Dermis microvascular lymphatic vessel endothelial cell (primary cell): ENCODE measurements around the gene CBARP. TPM values are rescaled to one million over a fixed set of nuclear protein-coding genes. Genes with fewer than 3 reads are reported as not detected.
A peak's percentile ranks its signal among the peaks of the same experiment; 100 is the strongest.

Source experiments
- DNase-seq, 2 donors: peaks; one replicate each; pipeline versions ENCODE4 v3.0.0 to v3.0.0-alpha.2; 2010; ENCODE audit warnings: low read depth in 2 of 2
- total RNA-seq: library from RNA; depleted of rRNA; stranded (reverse); fragments of >200 nt; gene quantifications from 2 replicates; pipeline ENCODE4 v1.2.1, GENCODE V29; 2014

The CBARP gene, protein sequence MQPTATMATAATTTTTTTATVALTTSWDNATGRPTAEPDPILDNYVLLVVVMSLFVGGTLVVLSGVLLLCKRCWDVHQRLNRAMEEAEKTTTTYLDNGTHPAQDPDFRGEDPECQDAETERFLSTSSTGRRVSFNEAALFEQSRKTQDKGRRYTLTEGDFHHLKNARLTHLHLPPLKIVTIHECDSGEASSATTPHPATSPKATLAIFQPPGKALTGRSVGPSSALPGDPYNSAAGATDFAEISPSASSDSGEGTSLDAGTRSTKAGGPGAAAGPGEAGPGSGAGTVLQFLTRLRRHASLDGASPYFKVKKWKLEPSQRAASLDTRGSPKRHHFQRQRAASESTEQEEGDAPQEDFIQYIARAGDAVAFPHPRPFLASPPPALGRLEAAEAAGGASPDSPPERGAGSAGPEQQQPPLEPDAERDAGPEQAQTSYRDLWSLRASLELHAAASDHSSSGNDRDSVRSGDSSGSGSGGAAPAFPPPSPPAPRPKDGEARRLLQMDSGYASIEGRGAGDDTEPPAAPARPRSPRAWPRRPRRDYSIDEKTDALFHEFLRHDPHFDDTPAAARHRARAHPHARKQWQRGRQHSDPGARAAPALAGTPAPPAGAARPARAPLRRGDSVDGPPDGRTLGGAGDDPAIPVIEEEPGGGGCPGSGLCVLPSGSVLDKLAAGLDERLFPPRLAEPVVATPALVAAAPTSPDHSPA
- total RNA-seq: 0.64 and 1.9 TPM in 2 replicates

DNA sequence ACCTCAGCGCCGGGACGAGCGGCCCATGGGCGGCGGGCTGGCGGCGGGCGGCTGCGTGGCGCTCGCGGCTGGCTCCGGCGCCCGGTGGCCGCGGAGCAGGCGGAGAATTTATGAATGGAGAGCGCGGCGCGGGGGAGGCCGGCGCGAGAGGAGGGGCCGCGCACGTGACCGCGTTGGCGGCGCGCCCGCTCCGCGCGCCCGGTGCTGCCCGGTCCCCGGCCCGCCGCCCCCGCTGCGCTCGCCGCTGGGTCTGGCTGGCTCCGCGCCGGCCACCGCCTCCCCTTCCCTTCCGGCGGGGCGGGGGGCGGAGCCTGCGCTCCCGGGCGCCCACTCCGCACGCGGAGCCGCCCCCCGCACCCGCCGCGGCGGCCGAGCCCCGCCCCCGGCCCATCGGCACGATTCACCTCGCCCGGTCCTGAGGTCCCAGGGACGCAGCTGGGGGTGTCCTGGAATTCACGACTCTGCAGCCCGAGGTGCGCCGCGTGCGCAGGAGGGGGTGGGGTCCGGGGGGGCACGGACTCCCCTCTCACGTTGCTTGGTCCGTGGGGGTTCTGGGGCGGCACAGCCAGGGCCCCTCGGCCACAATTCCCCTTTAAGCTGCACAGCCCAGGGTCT, at the start of gene CBARP:
Gene CBARP (minus strand): TSS at position 252 of the 615 bp plus-strand sequence. CDS start 1,905 bp downstream, outside the sequence.
- peak in 1 of 2 donors; percentile 41 for DNase-seq

DNA sequence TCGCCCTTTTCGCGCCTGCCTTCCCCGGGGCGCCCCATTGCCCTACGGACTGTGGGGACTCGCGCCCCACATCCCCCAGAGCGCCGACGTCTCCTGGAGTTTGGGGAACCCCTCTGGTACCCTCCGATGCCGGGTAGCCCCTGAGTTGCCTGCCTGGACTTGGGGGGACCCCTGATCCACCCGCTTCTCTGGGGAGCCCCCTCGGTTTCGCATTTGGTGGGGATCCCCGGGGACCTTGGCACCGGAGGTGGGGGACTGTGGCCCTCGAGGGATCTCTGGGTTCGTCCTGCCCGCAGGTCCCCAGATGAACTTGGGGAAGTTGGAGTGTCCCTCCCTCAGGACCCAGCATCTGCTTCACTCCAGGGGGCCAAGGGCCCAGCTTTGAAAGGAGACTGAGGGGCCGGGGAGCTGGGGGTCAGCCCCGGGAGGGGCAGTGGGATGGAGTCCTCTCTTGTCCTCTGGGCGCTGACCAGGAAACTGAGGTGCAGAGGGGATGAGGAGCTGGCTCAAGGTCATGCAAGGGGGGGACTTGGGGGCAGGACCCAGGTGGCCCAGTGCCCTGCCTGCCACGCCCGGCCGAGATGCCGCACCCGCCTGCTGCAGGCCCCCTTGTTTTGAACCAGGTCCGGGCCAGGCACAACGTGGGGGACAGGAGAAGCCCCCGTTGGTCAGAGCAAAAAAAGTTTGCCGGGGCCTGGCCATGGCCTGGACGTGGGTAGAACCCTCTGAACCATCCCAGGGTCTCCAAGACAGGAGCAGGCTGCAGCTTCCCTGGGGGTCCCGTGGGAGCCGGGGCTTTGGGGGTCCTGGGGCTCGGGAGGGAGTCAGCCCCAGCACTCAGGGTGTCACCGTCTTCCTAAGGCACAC, 48.9 kb upstream of the CBARP start:
- DNase-seq: no peak

- no peak for DNase-seq
These were observed 48.0 kb upstream of the CBARP start, which contains the start of gene EFNA2 for GRCh38 chr19:1285737-1286360. Gene EFNA2 (plus strand): TSS chr19:1285873. CDS start chr19:1286169, 296 bp downstream.

DNA sequence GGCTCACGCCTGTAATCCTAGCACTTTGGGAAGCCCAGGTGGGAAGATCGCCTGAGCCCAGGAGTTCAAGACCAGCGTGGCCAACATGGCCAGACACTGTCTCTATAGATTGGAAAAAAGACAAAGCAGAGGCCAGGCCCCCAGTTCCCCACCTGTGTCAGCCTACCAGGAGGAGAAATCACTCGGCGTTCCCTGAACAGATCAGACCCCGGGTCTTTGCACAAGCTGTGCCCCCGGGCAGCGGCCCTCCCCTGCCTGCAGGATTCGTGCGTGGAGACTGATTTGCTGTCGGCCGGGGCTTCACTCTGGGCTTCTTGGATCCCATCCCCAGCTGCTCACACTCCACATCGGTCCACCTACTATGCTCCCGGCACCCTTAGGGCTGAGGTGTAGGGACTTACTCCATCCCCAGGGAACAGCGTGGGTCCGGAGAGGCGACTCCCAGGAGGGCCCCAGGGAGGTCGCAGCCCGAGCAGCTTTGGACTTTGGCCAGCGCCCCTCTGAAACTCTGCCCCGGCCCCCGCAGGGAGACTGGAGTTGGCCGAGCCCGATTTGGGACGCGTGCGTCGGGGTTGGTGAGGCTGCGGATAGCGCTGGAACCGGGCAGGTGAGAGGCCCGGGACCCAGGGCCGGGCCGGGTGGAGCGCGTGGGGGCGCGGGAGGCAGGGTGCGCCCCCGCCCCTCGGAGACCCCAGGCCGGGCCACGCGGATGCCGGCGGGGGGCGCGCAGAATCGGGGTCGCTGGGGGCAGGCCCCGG, 47.4 kb upstream of the CBARP start:
- no peak for DNase-seq

DNA sequence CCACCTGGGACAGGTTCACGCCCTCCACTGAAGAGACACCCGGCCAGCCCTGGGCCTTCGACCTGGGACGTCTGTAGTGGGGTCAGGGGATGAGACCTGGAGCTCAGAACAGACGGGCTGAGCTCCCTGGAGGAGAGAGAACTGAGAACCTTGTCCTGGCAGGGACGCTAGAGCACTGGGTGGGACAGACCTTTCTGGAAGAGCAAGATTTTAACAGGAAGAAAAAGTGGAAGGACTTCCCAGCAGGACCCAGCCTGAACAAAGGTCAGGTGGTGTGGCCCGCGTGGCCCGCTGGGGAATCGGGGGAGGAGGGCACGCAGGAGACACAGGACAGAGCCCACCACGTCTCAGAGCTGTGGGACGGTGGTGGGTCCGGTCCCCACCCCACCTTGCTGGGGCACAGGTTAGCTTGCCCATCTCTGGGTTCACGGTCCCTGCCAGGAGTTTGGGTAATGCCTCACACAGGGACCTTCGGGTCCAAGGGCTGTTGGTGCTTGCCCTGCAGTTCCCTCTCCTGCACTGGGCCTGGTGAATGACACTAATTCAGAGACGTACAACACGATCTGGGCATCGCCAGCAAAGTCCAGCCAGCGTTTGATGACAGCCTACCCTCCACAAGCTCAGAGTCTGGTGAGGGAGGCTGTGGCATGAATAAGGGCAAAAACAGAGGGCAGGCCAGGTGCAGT, 46.6 kb upstream of the CBARP start:
- no peak for DNase-seq

DNA sequence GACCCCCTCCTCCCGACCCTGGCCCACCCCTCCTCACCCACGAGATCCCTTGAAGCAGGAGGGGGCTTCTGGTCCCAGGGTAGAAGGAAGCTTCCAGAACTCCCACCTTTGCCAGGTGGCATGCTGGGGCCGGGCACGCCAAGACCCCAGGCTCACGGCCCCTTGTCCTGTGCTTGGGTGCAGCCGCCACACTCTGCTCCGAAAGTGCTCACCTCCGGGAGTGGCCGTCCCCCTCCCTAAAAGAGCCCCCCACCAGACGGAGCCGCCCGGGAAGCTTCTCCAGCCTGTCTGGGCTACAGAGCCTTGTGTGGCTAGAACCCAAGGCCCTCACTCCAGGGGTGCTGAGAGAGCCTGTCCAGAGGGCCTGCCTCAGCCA, 46.1 kb upstream of the CBARP start:
- no peak for DNase-seq

- no peak for DNase-seq
These were observed 45.6 kb upstream of the CBARP start for GRCh38 chr19:1283207-1283916.

- DNase-seq: no peak
These were observed 44.9 kb upstream of the CBARP start for GRCh38 chr19:1282588-1283206.

DNA sequence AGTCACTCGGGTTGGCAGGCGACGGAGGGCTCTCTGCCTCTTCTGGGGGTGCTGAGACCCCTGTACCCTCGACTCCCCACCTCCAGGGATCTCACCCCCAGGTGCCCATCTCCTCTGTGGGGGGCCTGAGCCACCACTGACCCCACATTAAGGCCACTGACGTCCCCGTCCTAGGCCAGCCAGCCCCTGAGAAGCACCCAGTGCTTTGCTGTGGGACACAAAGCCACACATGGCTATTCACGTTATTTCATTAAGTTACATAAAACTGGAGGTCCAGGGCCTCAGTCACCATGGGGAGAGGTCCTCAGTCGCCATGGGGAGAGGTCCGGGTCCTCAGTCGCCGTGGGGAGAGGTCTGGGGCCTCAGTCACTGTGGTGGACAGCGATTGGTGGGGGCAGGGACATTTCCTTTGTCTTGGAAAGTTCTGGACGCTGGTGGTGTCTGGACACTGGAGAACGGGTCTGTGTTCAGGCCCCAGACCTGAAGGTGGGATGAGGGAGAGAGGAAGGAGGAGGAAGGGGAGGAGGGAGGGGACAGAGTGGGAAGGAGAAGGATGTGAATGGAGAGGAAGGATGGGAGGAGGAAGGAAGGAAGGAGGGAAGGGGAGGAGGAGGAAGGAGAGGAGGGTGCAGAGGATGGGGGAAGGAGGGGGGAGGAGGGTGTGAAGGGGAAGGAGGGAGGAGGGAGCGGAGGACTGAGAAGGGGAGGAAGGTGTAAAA, 43.9 kb upstream of the CBARP start:
- DNase-seq: no peak

DNA sequence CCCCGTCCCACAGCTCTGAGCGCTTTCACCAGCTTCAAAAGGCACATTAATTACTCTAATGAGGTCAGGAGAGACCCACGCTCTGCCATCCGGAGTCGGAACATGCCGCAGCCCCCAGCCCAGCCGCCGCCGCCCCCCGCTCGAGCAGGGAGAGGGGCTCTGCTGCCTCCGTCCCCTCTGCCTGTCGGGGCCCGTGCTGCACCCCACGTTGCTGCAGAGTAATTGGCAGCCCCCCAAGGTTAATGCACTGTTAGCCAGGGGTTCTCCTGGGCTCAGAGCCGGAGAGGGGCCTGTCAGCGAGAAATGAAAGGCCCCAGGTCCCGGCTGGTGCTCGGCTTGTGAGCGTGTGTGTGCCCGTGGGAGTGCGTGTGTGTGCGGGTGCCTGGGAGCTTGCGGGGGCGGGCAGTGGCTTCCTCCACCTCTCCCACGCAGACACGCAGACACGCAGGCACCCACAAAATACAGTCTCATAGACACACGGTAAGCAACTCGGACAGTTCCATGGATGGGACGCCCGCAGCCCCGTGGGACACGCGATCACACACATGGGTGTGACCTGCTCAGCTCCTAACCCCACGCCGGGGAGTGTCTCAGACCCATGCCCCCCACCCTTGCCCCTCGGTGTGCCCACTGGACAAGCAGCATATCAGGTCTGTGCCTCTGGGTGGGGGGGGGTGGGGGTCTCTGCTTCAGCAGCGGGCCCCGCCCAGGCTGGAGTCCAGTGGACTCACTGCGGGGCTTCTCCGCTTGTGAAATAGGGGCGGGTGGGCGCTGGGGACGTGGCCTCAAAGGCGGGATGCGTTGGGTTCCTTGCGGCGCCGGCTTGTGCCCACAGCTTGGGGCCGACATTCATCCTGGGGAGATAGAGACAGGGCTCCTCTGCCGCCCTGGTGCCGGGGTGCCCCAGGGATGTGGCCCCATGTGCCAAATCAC, 43.1 kb upstream of the CBARP start:
- no peak for DNase-seq

DNA sequence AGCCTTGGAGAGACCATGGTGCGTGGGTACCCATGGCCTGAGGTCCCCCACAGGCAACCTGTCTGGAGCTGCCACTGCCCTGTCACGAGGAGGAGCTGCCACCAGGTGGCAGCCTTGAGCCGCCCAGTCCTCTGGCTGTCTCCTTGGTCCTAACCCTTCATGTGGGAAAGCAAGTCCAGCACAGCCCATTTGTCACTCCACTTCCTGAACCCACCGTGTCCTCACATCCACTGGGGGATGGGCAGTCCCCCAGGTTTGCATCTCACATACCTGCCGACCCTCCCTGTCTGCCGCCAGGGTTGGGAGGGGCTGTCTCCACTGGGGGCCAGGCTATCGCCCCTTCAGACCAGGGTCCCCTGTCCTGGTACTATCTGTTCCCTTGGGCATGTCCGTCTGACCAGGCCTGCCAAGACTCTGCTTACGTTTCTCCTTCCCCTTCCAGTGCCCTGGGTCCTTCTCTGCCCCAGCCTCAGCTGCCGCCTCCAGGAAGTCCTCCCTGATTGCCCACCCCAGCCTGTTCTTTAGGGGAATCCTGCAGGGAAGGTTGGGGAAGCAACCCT, 42.1 kb upstream of the CBARP start:
- peak; percentile 74 to 82 for DNase-seq

GRCh38 chr19:1278713-1279660, 41.2 kb upstream of the CBARP start:
- no peak for DNase-seq

GRCh38 chr19:1278074-1278473, 40.3 kb upstream of the CBARP start:
- no peak for DNase-seq

GRCh38 chr19:1277061-1277460, 39.3 kb upstream of the CBARP start:
- no peak for DNase-seq

DNA sequence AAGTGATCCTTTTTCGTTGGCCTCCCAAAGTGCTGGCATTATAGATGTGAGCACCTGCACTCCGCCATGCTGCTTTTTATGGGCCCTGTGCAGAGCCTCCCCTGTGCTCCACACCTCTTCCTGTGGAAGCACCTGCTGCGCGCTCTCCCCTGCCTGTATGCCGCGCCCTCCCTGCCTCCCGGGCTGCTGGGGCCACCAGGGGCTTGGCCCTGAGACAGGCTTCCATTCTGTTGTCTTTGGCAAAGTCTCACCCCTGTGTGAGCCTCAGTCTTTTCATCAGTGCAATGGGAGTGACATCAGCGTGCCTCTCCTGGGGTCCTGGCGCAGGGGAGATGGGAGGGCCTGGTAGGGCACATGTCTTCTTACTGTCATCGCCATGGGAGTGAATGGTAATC, 38.8 kb upstream of the CBARP start:
- peak in 1 of 2 donors; percentile 29 for DNase-seq
